SK-N-SH (cell line): ENCODE data around the gene C1orf52.

ENCODE experiments used
- CTCF ChIP-seq: fragments of 200-600 bp; sonication (generic); IDR thresholded peaks from 2 replicates; pipeline ENCODE4 v1.6.1; 2017; ENCODE audit warnings: antibody characterized with exemption, mild to moderate bottlenecking, moderate library complexity
- GABPA ChIP-seq: IDR thresholded peaks from 2 replicates; pipeline ENCODE4 v1.4.0; 2012; ENCODE audit warnings: low read depth, mild to moderate bottlenecking
- MAX ChIP-seq: IDR thresholded peaks from 2 replicates; pipeline ENCODE4 v1.4.0; 2012; ENCODE audit warnings: low read depth
- MXI1 ChIP-seq: IDR thresholded peaks from 2 replicates; pipeline ENCODE4 v1.6.1; 2012; ENCODE audit warnings: mild to moderate bottlenecking, low read depth, low read length, improper control_type of control experiment
- POLR2AphosphoS5 ChIP-seq: IDR thresholded peaks from 2 replicates; pipeline ENCODE4 v1.6.1; 2012; ENCODE audit warnings: low read depth, low read length
- REST ChIP-seq: IDR thresholded peaks from 2 replicates; pipeline ENCODE4 v1.6.1; 2012; ENCODE audit warnings: mild to moderate bottlenecking, low read depth, low read length, moderate library complexity
- TAF1 ChIP-seq: IDR thresholded peaks from 2 replicates; pipeline ENCODE4 v1.6.1; 2012; ENCODE audit warnings: low read depth, mild to moderate bottlenecking, low read length, moderate library complexity, borderline replicate concordance
- TCF12 ChIP-seq: IDR thresholded peaks from 2 replicates; pipeline ENCODE4 v1.4.0; 2012
- TEAD4 ChIP-seq: IDR thresholded peaks from 2 replicates; pipeline ENCODE4 v1.4.0; 2012; ENCODE audit warnings: mild to moderate bottlenecking, borderline replicate concordance; ENCODE audit not compliant: insufficient read depth
- YY1 ChIP-seq: IDR thresholded peaks from 2 replicates; pipeline ENCODE4 v1.4.0; 2012; ENCODE audit warnings: low read depth, mild to moderate bottlenecking
- TF ChIP-seq, protein P1 (sequence below): fragments of 150-350 bp; IDR thresholded peaks from 2 replicates; pipeline ENCODE4 v1.6.1; 2017; ENCODE audit warnings: antibody characterized with exemption, low read length, low read depth, borderline replicate concordance
- TF ChIP-seq, protein P2 (sequence below): fragments of 150-350 bp; IDR thresholded peaks from 2 replicates; pipeline ENCODE4 v1.6.1; 2016; ENCODE audit warnings: mild to moderate bottlenecking, low read depth, low read length

DNA sequence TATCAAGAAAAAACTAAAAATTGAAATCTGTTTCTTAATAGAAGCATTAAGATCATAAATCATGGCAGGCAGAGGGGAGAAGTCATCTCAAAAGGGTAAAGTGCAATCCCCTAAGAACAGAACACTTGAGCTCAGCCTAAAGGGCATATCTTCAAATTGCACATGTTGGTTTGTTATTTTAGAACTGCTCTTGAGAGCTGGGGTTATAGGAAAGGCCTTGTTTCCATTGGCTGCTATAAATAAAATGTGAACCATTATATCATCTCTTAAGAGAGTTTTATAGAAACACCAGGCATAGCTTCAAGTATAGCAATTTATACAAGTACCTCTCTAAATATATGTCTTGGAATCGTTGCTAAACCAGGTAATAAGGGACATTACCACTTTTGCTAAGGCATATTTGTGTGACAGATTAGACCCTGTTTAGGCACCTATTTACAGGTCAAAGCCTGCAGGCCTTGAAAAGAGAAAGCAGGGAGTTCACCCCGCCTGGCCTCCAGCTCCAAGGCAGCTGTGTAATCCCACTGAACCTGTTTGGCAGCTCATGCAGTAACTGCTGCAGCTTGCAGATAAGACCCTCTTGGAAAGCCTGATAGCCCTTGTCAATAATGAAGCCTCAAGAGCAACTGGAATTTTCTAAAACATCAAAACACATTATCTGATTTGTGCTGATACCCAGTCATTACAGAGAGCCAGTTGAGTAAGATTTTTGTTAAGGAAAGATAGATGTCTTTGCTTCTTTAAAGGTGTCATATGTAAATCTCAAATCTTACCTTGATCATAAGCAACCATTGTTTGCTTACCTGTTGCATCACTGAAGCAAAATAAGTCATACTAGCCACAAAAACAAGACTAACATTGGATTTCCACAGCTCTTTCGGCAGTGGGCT is 34.5 kb downstream of the C1orf52 start:
- TF ChIP-seq, protein P1, sequence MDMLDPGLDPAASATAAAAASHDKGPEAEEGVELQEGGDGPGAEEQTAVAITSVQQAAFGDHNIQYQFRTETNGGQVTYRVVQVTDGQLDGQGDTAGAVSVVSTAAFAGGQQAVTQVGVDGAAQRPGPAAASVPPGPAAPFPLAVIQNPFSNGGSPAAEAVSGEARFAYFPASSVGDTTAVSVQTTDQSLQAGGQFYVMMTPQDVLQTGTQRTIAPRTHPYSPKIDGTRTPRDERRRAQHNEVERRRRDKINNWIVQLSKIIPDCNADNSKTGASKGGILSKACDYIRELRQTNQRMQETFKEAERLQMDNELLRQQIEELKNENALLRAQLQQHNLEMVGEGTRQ = no peak
- TF ChIP-seq POLR2AphosphoS5 (no peak), MXI1 (no peak), CTCF (no peak), TEAD4 (no peak), TCF12 (no peak), YY1 (no peak), REST (no peak), TAF1 (no peak), MAX (no peak), GABPA (no peak)
- TF ChIP-seq, protein P2, sequence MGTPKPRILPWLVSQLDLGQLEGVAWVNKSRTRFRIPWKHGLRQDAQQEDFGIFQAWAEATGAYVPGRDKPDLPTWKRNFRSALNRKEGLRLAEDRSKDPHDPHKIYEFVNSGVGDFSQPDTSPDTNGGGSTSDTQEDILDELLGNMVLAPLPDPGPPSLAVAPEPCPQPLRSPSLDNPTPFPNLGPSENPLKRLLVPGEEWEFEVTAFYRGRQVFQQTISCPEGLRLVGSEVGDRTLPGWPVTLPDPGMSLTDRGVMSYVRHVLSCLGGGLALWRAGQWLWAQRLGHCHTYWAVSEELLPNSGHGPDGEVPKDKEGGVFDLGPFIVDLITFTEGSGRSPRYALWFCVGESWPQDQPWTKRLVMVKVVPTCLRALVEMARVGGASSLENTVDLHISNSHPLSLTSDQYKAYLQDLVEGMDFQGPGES = no peak
